ENCODE data around the gene SUPT3H.

DNA sequence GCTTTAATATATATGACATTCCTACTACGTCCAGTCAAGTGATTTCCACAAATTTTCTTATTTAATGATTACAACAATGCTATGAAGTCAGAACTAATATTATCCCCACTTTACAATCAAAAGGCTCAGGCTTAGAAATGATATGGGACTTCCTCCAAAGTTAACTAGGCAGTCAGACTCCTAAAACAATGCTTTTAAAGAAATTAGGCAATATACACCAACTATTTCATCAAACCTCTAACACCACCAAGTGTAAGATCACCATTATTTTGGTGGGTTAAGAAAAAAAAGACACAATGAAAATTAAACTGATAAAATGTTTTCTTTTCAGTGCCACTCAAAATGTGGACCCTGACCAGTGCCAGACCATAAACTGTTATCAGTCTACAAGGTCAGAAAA lies 305.7 kb downstream of the SUPT3H start:
- TF ChIP-seq SUZ12 (IDR thresholded peaks at IDR 0.05; ENCODE audit: extremely low read depth, insufficient read depth, insufficient read length) (no peak), ZNF274 (IDR thresholded peaks at IDR 0.05; ENCODE audit: low read depth, low read length) (no peak), YY1 (IDR thresholded peaks at IDR 0.05; ENCODE audit: insufficient read depth, insufficient read length) (no peak)
